Measurements from ENCODE around the gene CACFD1. TPM values are rescaled to one million over a fixed set of nuclear protein-coding genes. Genes with fewer than 3 reads are reported as not detected.

CACFD1 gene
- total and polyA plus RNA-seq, 4 donors: 11.0 to 53.7 (median 34.6) TPM

DNA sequence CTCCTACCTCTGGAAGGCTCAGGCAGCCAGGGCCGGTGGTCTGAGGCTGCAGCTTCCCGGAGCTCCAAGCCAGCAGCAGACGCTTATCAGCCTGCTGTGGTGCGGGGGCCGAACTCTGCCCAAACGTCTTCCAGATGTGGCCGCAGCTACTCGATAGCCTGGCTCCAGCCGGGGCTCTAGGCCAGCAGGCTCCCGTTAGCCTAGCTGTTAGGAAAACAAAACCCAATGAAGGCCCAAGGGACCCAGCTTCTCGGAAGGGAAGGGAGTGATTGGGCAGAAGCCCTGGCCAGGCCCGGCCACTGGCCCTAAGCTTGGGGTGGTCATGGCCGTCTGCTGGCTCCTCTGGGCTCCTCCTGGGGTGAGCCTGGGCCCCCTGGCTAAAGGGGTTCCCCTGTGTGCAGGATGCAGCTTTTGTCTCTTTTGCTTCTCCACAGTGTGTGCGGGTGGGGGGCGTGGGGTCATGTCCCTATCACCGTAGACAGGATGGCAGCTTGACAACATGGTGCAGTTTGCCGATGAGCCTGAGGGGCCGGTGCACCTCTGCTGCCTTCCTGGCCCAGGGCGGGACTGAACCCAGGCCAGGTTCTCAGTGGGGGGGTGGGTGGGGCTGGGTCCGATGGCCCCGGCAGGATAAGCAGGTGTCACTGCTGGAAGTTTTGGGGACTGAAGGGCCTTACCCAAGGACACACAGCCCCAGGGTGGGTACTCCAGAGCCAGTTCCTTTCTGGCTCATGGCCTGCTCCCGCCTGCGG lies 46.3 kb downstream of the CACFD1 start:
- no peak overlapping the region for H3K4me3 ChIP-seq (ENCODE audit: low read depth, low read length)
- no peak for DNase-seq (ENCODE audit: low read depth in 4 of 6, low spot score in 6 of 6)
- 77% methylated on average over 22 of the region's 23 CpGs for WGBS (ENCODE audit: insufficient coverage)
- H3K36me3 ChIP-seq (ENCODE audit: control insufficient read depth, insufficient read depth, low read length): no peaks in the 10 kb centered on the region
- H3K27me3 ChIP-seq (ENCODE audit: control insufficient read depth, insufficient read depth, low read length): no peaks in the 10 kb centered on the region
- peaks cover 23% of the 10 kb centered on the region for H3K4me1 ChIP-seq (ENCODE audit: control insufficient read depth, insufficient read depth, low read length)
- peaks cover 11% of the 10 kb centered on the region for H3K9me3 ChIP-seq (ENCODE audit: control insufficient read depth, insufficient read depth, low read length)
- no peak overlapping the region for H3K27ac ChIP-seq (ENCODE audit: low read depth, low read length)

DNA sequence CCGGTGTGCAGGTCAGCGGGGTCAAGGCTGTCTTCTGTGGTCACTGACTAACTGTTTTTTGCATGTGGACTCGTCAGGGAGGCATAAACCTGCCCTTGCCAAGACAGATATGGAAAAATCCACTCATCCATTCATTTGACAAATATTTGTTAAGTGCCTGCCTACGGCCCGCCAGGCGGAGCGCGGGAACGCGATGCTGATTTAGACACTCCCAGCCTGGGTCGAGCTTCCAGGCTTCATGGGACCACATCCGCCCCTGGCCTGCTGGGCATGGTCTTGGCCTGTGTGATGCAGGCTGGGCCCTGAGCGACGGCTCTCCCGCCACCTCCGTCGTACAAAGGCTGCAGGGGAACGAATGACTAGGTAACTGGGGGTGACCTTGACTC lies 46.9 kb downstream of the CACFD1 start:
- H3K36me3 ChIP-seq (ENCODE audit: control insufficient read depth, insufficient read depth, low read length): no peaks in the 10 kb centered on the region
- WGBS (ENCODE audit: insufficient coverage): 76% methylated on average over 18 of the region's 18 CpGs
- no peak for DNase-seq (ENCODE audit: low read depth in 4 of 6, low spot score in 6 of 6)
- H3K9me3 ChIP-seq (ENCODE audit: control insufficient read depth, insufficient read depth, low read length): peaks cover 7% of the 10 kb centered on the region
- H3K4me1 ChIP-seq (ENCODE audit: control insufficient read depth, insufficient read depth, low read length): peaks cover 26% of the 10 kb centered on the region
- no peak overlapping the region for H3K27ac ChIP-seq (ENCODE audit: low read depth, low read length)
- no peak overlapping the region for H3K4me3 ChIP-seq (ENCODE audit: low read depth, low read length)
- H3K27me3 ChIP-seq (ENCODE audit: control insufficient read depth, insufficient read depth, low read length): no peaks in the 10 kb centered on the region

DNA sequence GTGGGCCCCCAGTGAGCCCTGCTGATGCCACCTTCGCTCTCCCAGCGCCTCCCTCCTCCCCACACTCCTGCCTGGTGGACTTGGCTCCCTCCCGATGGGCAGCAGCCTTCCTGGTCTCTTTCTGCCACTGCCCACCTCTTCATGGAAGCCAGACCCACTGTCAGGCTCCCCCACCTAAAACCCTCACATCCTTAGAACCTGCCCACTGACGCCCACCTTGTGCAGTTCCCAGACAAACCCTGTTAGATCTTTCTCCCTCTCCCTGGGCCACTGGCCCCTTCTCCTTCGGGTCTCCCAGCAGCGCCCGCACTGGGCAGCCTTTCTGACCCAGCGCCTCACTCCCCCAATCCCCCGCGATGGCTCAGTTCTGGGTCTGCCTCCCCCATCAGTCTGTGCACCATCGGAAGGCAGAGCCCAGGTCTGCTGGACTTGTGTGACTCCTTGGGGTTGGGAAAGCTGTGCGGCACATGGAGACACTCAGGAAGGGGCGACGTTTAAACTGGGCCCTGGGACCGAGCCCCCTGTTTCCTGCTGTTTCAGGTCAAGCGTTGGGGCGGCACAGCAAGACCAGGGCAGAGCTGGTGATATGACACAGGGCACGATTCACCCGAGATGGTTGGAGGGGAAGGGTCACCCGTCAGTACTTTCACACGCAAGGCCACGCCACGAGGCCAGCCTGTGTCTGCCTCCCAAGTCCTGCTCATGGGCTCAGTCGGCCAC lies 47.6 kb downstream of the CACFD1 start:
- Histone ChIP-seq H3K27me3 (ENCODE audit: control insufficient read depth, insufficient read depth, low read length) (no peaks in the 10 kb centered on the region), H3K4me1 (ENCODE audit: control insufficient read depth, insufficient read depth, low read length) (peaks cover 26% of the 10 kb centered on the region), H3K27ac (ENCODE audit: low read depth, low read length) (no peak overlapping the region), H3K9me3 (ENCODE audit: control insufficient read depth, insufficient read depth, low read length) (peaks cover 3% of the 10 kb centered on the region), H3K36me3 (ENCODE audit: control insufficient read depth, insufficient read depth, low read length) (no peaks in the 10 kb centered on the region), H3K4me3 (ENCODE audit: low read depth, low read length) (no peak overlapping the region)
- WGBS (ENCODE audit: insufficient coverage): 90% methylated on average over 23 of the region's 24 CpGs
- DNase-seq (ENCODE audit: low read depth in 4 of 6, low spot score in 6 of 6): no peak

DNA sequence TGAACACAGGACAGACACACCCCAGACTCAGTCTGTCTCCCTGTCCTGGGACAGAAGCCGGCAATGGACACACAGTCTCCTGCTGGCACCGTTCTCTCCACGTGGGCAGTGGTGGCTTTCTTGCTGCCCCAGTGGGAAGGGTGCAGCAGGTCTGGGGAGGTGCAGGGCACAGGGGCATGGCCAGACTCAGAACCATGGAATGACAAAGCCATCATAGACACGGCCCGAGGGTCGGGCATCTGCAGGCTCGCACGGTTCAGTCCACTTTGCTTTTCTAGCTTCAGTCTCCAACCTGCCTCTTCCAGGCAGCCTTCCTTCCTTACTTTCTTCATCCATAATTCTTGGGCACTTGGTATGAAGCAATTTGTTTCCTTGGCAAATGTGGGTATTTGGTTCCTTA lies 48.3 kb downstream of the CACFD1 start:
- Histone ChIP-seq H3K4me3 (ENCODE audit: low read depth, low read length) (no peak overlapping the region), H3K27me3 (ENCODE audit: control insufficient read depth, insufficient read depth, low read length) (no peaks in the 10 kb centered on the region)

DNA sequence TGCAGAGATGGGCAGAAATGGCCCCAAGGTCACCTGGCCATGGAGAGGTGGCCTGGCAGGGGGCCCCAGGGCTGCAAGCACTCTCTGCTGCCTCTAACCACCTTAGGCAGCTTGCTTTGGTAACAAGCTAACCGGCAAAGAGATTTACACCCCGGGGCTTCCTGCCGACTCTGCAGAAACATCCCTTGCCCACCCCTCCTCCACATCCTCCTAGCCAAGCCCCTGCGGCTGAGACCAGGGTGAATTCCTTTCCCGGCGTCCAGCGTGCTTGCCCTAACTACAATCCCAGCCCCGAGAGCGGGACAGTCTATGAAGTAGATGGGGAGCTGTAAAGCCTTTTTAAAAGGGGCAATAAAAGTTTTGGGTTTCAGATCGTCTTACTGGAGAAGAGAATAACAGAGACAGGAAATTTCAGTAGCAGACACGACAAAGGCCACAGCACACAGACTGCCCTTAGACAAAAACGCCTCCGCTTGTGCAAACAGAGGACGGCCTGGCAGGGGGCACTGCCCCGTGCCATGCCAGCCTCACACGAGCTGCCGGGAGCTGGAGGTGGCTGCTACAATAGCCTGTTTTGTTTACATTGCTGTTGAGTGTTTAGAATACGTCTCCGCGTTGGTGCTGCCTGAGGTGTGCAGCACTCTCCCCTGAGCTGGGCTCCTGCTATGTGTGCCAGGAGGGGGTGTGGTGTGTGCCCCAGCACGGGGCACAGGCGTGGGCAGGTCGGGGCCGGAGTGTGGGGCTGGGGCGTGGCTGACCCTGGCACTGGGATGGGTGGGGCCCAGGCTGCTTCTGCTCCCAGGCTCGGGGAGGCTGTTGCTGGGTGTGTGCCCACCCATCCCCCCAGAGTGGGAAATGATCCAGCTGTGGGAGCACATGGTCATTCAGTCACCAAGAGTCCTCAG lies 49.7 kb downstream of the CACFD1 start:
- WGBS (ENCODE audit: insufficient coverage): 12% methylated on average over 22 of the region's 26 CpGs
- Histone ChIP-seq H3K4me1 (ENCODE audit: control insufficient read depth, insufficient read depth, low read length) (peaks cover 44% of the 10 kb centered on the region), H3K4me3 (ENCODE audit: low read depth, low read length) (no peak overlapping the region), H3K27me3 (ENCODE audit: control insufficient read depth, insufficient read depth, low read length) (no peaks in the 10 kb centered on the region), H3K27ac (ENCODE audit: low read depth, low read length) (no peak overlapping the region), H3K36me3 (ENCODE audit: control insufficient read depth, insufficient read depth, low read length) (no peaks in the 10 kb centered on the region), H3K9me3 (ENCODE audit: control insufficient read depth, insufficient read depth, low read length) (no peaks in the 10 kb centered on the region)
- DNase-seq (ENCODE audit: low read depth in 4 of 6, low spot score in 6 of 6): peak in 2 of 6 donors; percentile 40 to 60

More for the DNA sequence above, 48.3 kb downstream of the CACFD1 start:
- no peak overlapping the region for H3K27ac ChIP-seq (ENCODE audit: low read depth, low read length)
- 94% methylated on average over 3 of the region's 8 CpGs for WGBS (ENCODE audit: insufficient coverage)
- no peak for DNase-seq (ENCODE audit: low read depth in 4 of 6, low spot score in 6 of 6)
- no peaks in the 10 kb centered on the region for H3K9me3 ChIP-seq (ENCODE audit: control insufficient read depth, insufficient read depth, low read length)
- no peaks in the 10 kb centered on the region for H3K36me3 ChIP-seq (ENCODE audit: control insufficient read depth, insufficient read depth, low read length)
- peaks cover 32% of the 10 kb centered on the region for H3K4me1 ChIP-seq (ENCODE audit: control insufficient read depth, insufficient read depth, low read length)

DNA sequence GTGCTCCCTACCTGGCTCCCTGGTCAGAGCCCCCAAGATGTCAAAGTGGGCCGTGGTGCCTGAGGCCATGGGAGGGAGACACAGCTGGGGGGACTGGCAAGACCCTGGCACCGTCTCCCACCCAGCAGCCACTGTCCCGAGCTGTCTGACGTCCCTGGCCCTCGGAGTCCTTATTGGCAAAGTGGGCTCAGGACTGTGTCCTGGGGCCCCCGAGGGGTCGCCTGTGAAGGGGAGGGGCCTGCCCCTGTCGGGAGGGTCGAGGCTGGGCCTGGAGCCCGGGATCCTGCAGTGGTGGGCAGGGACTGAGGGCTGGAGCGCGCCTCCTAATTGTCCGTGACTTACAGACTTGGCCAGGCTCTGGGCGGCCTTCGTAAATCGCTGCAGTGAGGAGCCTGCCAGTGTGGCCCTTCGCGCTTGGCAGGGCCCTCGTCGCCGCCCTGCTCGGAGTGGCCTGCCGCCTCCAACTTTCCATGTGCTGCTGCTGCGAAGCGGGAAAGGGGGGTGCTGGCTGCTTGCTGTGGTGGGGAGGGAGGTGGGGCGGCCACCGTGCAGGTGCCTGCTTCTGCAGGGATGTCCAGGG lies 51.2 kb downstream of the CACFD1 start:
- Histone ChIP-seq H3K4me3 (ENCODE audit: low read depth, low read length) (no peak overlapping the region), H3K9me3 (ENCODE audit: control insufficient read depth, insufficient read depth, low read length) (no peaks in the 10 kb centered on the region), H3K27ac (ENCODE audit: low read depth, low read length) (no peak overlapping the region), H3K4me1 (ENCODE audit: control insufficient read depth, insufficient read depth, low read length) (peaks cover 57% of the 10 kb centered on the region), H3K27me3 (ENCODE audit: control insufficient read depth, insufficient read depth, low read length) (no peaks in the 10 kb centered on the region), H3K36me3 (ENCODE audit: control insufficient read depth, insufficient read depth, low read length) (no peaks in the 10 kb centered on the region)
- DNase-seq (ENCODE audit: low read depth in 4 of 6, low spot score in 6 of 6): no peak
- WGBS (ENCODE audit: insufficient coverage): 62% methylated on average over 27 of the region's 27 CpGs

DNA sequence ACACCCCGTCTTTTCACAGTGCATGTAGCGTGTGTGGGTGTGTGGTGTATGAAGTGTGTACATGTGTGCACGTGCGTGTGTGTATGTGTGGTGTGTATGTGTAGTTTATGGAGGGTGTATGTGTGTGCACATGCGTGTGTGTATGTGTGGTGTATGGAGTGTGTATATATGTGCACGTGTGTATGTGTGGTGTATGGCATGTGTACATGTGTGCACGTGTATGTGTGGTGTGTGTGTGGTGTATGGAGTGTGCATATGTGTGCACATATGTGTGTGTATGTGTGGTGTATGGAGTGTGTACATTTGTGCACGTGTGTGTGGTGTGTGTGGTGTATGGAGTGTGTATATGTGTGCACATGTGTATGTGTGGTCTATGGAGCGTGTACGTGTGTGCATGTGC lies 51.8 kb downstream of the CACFD1 start:
- H3K27me3 ChIP-seq (ENCODE audit: control insufficient read depth, insufficient read depth, low read length): no peaks in the 10 kb centered on the region
- peaks cover 57% of the 10 kb centered on the region for H3K4me1 ChIP-seq (ENCODE audit: control insufficient read depth, insufficient read depth, low read length)
- no peak overlapping the region for H3K27ac ChIP-seq (ENCODE audit: low read depth, low read length)
- no peak for DNase-seq (ENCODE audit: low read depth in 4 of 6, low spot score in 6 of 6)
- no peaks in the 10 kb centered on the region for H3K36me3 ChIP-seq (ENCODE audit: control insufficient read depth, insufficient read depth, low read length)
- H3K4me3 ChIP-seq (ENCODE audit: low read depth, low read length): no peak overlapping the region
- 89% methylated on average over 10 of the region's 10 CpGs for WGBS (ENCODE audit: insufficient coverage)
- H3K9me3 ChIP-seq (ENCODE audit: control insufficient read depth, insufficient read depth, low read length): no peaks in the 10 kb centered on the region

DNA sequence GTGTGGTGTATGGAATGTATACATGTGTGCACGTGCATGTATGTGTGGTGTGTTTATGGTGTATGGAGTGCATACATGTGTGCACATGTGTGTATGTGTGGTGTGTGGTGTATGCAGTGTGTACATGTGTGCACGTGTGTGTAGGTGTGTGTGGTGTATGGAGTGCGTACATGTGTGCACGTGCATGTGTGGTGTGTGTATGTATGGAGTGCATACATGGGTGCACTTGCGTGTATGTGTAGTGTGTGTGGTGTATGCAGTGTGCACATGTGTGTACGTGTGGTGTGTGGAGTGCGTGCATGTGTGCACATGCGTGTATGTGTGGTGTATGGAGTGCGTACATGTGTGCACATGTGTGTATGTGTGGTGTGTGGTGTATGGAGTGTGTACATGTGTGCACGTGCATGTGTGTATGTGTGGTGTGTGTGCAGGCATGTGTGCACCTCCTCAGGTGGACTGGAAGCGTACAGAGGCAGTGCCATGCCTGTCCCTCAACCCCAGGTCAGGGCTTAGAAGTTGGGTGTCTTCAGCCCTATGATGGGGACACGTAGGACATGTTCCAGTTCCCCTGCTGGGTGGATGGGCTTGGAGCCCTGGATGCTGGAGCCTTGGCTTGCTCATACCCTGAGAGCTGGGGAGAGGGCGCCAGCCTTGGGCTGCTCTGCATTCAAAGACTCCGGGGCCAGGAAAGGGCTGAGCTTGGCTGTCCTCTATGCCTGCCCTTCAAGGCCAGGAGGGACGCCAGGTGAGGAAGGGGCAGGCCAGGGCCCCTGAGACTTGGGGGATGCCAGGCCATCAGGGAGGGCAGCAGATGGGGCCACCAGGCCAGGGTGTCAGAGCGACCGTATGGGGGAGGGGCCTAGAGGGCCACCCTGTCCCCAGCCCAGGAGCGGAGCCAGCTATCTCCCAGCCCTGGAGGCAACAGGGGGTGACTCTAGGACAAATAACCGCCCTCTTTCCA lies 52.8 kb downstream of the CACFD1 start:
- Histone ChIP-seq H3K4me3 (ENCODE audit: low read depth, low read length) (no peak overlapping the region), H3K36me3 (ENCODE audit: control insufficient read depth, insufficient read depth, low read length) (no peaks in the 10 kb centered on the region), H3K4me1 (ENCODE audit: control insufficient read depth, insufficient read depth, low read length) (peaks cover 57% of the 10 kb centered on the region), H3K27me3 (ENCODE audit: control insufficient read depth, insufficient read depth, low read length) (no peaks in the 10 kb centered on the region), H3K9me3 (ENCODE audit: control insufficient read depth, insufficient read depth, low read length) (no peaks in the 10 kb centered on the region), H3K27ac (ENCODE audit: low read depth, low read length) (no peak overlapping the region)
- no peak for DNase-seq (ENCODE audit: low read depth in 4 of 6, low spot score in 6 of 6)
- 83% methylated on average over 19 of the region's 19 CpGs for WGBS (ENCODE audit: insufficient coverage)
